Fibroblast of skin of left quadriceps (primary cell): ENCODE measurements around the gene LSP1.
"Not testable (repeated sequence)": the region's sequence is repeated elsewhere in the genome, so short reads cannot be mapped to it uniquely, and the experiment has no call there.

Experiments used
- DNase-seq, 2 experiments: peaks; one replicate each; pipeline ENCODE4 v3.0.0-alpha.2; 2013; ENCODE audit warnings: low read depth in 2 of 2

LSP1 gene, protein sequence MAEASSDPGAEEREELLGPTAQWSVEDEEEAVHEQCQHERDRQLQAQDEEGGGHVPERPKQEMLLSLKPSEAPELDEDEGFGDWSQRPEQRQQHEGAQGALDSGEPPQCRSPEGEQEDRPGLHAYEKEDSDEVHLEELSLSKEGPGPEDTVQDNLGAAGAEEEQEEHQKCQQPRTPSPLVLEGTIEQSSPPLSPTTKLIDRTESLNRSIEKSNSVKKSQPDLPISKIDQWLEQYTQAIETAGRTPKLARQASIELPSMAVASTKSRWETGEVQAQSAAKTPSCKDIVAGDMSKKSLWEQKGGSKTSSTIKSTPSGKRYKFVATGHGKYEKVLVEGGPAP

DNA sequence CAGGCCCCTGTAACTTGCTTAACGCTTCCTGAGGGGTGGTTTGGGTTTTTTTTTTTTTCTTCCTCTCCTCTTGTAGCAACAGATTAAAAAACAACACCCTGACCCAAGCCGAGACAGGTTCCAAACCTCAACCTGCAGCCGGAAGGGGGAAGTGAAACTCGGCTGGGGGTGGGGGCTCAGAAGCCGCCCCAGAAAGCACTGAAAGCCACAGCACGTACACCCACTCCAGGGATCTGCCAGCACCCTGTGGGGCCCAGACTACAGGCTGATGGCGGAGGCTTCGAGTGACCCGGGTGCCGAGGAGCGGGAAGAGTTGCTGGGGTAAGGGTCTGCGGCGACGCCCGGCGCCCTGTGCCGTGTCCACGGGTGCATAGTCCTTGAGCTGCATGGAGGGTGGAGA lies at the start of gene LSP1:
Gene LSP1, plus strand, starts transcription at position 208 of the 400 bp plus-strand sequence. Its CDS starts 61 bp downstream, at position 269.
- no peak for DNase-seq

DNA sequence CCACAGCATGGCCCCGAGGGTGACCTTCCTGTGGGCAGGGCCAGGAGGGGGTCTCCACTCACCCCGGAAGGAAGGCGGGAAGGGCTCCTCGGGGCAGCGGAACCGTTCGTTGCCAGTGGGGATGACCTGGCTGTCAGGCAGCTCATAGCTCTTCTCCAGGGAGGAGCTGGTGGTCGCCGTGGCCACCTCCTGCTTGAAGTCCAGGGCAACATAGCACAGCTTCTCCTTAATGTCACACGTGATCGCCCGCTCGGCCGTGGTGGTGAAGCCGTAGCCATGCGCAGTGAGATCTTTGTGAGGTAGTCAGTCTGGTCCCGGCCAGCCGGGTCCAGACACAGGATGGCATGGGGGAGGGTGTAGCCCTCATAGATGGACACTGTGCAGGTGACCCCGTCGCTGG lies 49.6 kb upstream of the LSP1 start:
- DNase-seq = no peak

DNA sequence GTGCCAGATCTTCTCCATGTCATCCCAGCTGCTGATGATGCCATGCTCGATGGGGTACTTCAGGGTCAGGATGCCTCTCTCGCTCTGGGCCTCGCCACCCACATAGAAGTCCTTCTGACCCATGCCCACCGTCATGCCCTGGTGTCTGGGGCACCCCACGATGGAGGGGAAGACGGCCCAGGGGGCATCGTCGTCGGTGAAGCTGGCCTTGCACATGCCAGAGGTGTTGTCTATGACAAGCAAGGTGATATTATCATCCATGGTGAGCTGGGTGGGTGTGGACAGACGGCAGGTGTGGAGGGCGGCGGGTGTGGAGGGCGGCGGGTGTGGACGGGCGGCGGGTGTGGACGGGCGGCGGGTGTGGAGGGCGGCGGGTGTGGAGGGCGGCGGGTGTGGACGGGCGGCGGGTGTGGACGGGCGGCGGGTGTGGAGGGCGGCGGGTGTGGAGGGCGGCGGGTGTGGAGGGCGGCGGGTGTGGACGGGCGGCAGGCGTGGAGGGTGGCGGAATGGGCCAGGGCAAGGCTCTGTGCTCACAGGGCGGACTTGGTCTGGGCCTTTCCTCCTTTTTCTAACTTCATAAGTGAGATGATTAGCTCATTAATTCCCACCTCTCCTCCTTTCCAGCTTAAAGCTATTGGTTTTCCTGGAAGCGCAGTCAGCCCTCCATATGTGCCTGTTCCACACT lies 48.9 kb upstream of the LSP1 start:
- DNase-seq = not testable (repeated sequence)

DNA sequence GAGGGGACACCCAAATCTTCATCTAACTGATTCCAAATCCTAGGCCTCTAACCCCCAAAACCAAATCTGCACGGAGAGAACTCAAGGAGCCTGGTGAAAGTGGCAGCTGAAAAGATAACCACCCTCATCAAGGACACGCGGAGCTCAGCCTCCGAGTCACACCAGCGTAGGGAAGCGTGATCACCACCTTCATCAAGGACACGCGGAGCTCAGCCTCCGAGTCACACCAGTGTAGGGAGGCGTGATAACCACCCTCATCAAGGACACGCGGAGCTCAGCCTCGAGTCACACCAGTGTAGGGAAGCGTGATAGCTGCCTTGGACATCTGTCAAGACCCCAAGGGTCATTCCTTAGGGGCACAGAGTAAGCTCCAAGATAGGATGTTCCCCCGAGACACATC lies 47.4 kb upstream of the LSP1 start:
- DNase-seq = no peak

DNA sequence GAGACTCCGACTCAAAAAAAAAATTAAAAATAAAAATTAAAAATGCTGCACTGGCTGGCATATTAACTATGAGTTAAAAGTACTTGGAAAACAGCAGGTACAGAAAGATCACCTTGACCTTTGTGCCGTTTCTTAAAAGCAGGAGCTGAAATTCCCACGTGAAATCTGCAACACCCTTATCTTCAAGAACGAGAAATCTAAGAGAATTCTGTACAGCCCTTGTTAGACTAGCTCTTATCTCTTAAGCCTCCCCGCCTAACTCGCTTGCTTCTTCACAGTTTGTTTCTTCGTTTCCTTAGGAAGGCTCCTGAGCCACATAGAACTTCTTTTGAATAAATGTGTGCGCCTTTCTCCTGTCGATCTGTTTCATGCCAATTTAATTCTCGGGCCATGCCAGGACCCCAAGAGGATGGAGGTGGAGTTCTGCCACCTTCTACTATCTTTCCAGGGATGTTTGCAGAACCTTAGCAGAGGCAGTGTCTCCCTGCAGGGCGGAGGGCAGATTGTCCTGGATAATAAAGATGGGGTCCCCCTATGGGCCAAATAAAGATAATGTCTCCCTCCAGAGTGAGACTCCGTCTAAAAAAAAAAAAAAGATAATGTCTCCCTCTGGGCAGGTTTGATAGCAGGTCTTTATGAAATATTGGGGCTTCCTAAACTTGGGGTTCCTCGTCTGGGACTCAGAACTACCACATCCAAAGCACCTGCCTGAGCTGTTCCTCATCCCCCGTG lies 45.5 kb upstream of the LSP1 start:
- no peak for DNase-seq

DNA sequence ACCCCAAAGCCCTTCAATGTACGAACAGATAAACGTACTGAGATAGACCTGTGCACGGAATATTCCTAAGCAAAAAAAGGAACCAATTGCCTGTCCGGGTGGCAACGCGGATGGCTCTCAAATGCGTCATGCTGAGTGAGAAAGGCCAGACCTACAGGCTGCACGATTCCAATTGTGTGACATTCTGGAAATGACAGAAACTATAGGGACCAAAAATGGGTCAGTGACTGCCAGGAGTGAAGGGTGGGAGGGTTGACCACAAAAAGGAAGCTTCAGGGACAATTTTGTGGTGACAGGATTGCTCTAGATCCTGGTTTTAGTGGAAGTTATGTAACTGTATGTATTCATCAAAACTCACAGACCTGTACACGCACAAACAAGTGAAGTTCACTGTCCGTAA lies 42.1 kb upstream of the LSP1 start:
- DNase-seq = no peak

DNA sequence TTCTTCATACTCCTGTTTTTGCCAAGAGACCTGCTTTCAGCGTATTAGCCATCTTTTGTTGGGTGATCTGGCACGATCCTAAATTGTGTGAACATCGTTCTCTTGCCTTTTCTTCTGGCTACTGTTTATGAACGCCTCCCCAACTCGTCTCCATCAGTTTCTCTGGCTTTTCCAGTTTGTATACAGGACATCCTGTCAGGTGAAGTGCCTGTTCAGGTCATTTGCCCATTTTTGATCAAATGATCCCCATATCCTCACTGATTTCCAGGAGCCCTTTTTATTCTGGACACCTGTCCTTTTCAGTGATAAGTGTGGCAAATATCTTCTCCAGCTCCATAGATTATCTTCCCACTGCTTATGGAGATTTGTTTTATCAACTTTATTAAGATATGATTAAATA lies 40.6 kb upstream of the LSP1 start:
- DNase-seq = no peak

DNA sequence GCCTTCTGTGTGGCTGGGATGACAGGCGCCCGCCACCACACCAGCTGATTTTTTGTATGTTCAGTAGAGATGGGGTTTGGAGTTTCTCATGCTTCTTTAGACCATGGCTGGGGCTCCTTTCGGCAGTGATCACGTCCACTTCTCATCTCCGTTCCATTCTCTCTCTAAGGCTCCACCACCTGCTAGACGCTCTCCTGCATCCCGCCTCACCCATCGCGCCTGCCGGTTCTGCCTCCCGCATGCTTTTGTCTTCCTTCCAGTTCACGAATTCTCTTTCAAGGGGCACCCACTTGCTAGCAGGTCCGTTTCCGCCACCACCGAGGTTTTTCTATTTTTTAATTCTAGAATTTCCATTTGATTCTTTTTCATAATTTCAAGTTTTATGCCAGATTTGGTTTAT lies 40.1 kb upstream of the LSP1 start:
- no peak for DNase-seq

DNA sequence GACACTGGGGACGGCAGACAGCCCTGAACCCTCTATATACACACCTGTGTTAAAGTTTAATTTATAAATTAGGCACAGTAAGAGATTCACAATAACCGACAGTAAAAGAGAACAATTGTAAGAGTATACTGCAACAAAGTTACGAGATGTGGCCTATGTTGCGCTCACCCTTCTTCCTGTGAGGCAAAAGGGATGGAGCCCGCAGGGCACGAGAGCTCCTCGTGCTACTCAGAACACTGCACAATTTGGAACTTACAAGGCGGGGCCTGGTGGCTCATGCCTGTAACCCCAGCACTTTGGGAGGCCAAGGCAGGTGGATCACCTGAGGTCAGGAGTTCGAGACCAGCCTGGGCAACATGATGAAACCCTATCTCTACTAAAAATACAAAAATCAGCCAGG lies 39.5 kb upstream of the LSP1 start:
- not testable (repeated sequence) for DNase-seq

DNA sequence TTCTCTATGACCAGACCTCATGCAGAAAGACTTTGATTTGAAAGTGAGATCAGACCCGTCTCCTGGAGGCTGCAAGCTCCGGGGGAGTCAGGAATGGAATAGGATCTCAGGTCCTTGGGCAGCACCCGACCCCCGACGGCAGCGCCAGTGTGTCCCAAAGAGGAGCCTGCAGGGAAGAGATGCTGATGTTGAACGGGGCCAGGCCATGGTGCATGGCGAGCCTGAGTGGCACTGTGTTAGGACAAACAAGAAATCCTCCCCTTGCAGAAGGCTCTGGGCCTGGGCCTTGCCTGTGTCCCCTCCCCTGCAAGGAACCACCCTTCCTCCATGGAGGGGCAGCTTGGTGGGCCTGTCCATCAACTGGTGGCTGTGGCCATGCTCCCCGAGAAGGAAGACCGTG lies 38.2 kb upstream of the LSP1 start:
- no peak for DNase-seq

DNA sequence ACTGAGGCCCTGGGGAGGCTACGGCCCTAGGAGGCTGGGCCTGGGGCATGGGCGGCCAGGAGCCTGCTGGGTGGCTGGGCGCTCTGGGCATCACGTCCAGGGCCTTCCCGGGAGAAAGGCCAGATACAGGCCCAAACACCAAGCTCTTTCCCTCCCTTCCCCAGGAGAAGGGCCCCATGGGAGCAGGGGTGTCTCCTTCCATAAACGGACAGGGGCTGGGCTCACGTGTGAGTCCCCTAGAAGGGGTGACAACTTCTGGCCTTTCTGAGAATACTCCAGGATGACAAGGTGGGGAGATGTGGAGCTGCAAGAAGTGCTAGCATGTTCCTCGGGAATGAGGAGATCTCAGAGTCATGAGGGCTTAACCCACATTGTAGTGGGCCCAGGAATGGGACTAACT lies 37.6 kb upstream of the LSP1 start:
- DNase-seq = no peak

DNA sequence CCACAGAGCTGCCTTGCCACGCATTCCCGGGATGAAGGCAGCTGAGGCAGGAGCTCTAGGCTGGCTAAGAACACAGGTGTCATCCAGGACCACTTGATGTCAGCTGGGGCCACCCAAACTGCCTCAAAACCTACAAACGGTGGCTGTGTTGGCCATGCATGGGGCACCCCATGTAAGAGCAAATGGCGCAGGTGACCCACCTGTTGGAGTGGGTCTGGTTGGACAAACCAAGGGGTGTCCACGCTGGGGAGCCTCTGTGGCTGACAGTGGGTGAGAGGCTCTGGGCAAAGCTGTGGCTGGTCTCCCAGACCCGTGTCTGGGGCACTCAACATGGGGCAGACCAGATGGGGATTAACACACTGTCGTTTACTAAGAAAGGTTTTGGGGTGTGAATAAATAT lies 37.1 kb upstream of the LSP1 start:
- no peak for DNase-seq

DNA sequence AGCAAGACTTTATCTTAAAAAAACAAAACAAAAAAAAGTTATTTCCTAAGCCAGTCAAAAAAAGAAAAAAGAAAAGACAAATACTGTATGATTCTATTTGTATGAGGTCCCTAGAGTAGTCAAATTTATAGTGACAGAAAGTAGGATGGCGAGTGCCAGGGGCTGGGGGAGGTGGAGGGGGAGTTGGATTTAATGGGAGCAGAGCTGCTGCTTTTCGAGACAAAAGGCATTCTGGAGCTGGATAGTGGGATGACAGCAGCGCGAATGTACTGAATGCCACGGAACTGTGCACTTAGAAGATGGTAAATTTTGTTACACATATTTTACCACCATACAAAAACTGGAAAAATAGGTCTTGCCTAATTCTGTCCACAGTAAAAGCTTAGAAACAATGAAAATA lies 35.9 kb upstream of the LSP1 start:
- no peak for DNase-seq

DNA sequence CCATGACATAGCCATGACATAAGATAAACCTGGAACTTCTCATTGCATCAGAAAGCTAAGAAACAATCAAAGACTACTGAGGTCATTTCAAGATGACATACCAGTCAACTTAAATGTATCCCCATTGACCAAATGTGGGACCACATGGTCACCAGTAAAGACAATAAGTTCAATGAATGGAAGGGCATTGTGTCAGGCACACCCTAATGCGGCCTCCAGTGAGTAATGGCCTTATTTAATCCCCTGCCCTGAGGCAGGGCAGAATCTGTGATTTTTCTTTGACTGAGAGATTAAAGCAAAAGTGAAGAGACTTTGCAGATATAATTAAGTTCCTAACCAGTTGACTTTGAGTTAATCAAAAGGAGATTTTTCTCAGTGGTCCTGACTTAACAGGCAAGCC lies 35.4 kb upstream of the LSP1 start:
- DNase-seq = no peak

DNA sequence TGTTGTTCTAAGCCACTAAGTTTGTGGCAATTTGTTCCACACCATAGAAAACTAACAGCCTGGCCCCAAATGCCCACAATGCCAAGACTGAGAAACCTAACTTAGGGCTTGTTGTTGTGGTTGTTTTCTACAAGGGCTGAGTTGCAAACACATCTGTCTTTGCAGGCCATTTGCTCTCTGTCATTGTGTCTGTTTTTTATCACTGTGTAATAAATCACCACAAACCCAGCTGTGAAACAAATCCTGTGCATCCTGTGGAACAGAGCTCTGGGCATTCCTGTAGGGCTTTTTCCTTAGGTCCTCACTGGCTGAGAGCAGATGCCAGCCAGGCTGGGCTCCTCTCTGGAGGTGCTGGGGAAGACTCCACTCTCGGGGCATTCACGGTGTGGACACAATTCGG lies 33.8 kb upstream of the LSP1 start:
- DNase-seq = no peak

DNA sequence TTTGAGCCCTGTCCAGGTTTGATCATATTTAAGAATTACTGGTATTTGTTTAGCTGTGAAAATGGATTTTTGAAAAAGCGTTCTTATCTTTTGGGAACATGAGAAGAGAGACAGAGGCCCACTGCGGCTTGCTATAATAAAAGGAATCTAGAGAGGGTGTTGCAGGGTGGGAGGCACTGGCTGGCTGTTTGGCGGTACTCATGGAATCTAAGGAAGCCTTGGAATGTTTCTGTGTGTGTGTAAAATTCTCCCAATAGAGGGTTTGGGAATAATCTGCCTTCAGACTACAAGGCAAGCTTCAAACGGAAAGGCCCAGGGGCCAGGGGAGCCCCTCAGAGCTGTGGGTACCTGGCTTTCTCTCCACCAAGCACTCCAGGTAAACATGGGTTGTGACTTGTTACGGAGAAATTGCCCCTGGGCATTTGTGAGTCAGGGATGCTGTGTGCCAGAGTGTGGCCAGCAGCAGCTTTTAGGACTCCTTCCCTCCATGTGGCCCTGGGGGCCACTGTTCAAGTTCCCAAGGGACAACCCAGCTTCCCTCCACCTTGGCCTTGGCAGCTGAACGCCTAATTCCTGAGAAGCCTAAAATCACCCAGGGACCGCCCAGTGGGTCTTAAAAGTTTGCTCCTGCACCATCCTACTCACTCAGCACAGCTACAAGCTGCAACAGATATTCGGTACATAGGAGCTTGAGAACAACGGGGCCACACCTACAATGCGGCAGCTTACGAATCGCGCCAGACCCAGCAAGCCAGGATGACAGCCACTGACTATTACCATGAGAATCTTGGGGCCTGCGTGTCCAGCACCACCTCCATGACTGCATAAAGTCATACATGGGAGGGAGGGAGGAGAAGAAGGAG lies 32.2 kb upstream of the LSP1 start:
- no peak for DNase-seq

DNA sequence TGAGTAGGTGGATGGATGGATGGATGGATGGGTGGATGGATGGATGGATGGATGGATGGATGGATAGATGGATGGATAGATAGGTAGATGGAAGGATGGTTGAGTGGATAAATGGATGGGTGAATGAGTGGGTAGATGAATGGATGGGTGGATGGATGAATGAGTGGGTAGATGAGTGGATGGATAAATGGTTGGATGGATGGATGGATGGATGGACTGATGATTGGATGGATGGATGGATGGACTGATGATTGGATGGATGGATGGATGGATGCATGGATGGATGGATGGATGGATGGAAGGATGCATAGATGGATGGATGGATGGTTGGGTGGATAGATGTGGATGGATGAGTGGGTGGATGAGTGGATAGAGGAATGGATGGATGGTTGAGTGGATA lies 31.3 kb upstream of the LSP1 start:
- DNase-seq = no peak

DNA sequence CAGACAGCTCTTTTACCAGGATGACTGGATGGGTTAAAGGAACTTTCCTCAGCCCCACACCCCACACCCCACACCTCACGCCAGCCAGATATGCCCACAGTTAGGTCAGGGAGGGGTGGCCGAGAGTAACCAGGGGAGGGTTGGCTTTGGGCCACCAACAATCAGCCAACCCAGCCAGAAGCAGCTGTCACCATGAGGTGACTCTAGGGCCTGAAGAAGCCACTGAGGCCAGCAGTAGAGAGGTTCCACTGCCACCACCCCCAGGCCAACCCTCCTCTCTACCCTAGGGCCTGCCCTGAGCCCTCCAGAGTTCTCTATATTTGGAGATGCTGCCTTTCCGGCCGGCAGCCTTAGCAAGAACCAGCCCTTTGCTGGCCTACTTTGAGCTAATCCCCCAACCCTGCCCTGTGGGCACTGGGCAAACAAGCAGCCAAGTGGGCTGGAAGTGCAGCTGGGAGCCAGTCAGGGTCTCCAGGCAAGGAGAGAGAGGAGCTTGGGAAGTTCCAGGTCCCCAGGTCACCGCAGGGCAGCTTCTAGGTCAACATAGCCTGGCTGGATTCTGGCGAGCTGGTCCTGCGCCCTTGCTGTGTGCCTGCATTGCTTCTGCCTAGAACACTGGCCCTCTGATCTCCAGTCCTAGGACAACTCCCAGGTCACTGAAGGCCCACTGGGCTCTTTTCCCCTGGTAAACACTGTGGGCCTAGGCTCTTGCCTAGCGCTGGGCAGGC lies 30.1 kb upstream of the LSP1 start:
- no peak for DNase-seq

DNA sequence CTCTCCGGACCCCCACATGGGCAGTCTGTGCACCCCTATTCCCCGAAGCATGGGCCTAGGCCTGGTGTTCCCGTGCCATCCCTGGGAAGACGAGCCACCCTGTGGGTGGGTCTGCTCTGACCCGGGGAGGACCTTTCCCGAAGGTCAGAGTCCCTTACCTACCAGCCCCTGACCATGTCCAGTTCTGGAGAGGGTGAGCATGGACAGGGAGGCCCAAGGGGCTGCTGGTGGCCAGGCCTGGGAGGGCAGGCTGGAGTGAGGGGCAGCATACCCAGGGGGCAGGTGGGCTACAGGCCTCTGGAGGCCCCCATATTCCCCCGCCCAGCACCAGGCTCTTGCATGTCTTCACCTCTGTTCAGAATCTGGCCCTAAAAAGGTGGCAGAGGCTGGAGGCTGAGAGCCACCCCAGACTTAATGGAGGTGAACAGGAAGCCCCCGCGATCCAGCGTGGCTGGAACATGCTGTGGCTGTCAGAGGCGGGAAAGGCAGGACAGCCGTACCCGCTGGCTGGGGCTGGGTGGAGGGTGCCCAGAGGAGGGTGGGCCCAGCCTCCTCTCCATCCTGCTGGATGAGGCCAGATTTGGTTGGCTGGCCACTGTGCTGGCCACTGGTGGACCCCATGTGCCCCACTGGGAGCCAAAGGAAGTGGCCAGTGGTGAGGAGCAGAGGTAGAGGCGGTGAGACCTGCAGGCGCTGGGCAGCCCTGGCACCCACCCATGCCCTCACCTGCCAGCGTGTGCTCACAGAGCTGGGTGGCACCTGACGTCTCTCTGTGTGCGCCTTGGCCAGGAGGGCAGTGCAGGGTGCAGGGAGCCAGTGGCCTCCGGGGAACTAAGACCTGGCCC lies 29.3 kb upstream of the LSP1 start:
- DNase-seq = no peak
